ENCODE data around the gene SPINK4.

- TF ChIP-seq CTCF (IDR thresholded peaks at IDR 0.05; ENCODE audit: low read length) (no peak), EZH2 (IDR thresholded peaks at IDR 0.05; ENCODE audit: borderline replicate concordance, low read length) (no peak)
Measured at GRCh38 chr9:33221568-33221884, 18.4 kb upstream of the SPINK4 start.

Data from OCI-LY1 (cell line).